Activated CD4-positive, alpha-beta T cell treated with anti-CD3 and anti-CD28 coated beads, Interleukin-2, amount 50 U/mL, for 48 hours (primary cell): ENCODE results near the gene WFDC1.

Source experiments
- DNase-seq, 2 experiments: peaks; one replicate each; pipeline ENCODE4 v3.0.0-alpha.2; 2020

The WFDC1 gene

DNA sequence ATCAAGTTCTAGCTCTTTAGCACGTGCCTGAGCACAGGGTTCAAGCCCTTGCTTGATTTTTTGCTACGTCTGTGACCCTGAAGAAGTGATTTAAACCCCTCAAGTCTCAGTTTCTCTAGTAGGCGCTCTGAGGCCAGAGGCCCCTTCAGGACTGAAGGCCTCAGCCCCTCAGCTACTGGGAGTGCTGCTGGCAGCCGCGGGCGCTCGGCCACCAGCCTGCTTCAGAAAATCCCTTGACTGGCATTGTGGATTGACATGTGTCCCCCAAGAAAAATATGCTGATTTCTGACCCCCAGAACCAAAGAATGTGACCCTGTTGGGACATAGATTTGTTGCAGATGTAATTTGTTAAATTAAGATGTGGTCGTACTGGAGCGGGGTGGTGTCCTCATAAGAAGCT, 20.2 kb upstream of the WFDC1 start:
- no peak for DNase-seq

DNA sequence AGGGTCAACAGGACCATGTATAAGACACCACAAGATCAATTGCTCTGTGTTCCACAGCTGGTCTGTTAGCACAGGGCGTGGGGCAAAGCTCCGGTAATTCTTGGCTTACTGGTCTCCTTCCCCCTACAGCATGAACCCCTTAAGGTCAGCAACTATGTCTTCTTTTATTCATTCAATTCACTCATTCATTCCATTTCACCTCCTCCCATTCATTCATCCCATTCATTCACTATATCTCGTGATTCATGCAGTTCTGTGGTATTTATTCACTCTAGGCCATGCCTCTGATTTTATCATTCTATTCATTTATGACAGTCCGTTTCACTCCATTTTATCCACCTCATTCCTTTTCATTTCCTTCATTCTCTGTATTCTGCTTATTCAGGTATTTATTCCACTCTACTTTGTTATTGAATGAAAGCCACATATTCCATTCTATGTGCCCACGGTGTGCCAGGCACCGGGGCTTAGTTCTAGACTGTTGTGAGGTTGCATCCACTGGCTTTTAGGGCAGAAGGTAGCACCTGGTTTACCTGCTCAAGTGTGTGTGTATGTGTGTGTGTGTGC, 19.0 kb upstream of the WFDC1 start:
- no peak for DNase-seq

GRCh38 chr16:84277244-84277823, 17.3 kb upstream of the WFDC1 start:
- DNase-seq = peak; percentile 81 to 83

DNA sequence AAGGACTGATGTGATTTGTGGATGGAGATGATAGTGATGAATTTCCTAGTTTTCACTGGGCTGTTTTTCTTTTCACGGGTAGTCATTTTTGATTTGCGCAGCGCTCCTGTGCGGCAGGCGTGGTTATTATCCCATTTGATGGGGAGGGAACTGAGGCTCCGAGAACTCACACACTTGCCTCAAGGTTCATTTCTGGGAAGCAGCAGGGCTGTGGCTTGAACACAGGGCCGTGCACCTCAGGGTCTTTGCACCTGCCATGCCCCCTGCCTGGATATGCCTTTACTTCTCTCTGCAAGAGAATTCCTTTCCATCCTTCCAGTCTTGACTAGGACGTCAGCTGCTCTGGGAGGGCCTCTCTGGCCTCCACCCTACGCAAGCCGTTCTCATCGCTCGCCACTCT, 16.3 kb upstream of the WFDC1 start:
- no peak for DNase-seq

GRCh38 chr16:84278968-84279367, 15.7 kb upstream of the WFDC1 start:
- DNase-seq = no peak

GRCh38 chr16:84279881-84280280, 14.8 kb upstream of the WFDC1 start:
- no peak for DNase-seq

DNA sequence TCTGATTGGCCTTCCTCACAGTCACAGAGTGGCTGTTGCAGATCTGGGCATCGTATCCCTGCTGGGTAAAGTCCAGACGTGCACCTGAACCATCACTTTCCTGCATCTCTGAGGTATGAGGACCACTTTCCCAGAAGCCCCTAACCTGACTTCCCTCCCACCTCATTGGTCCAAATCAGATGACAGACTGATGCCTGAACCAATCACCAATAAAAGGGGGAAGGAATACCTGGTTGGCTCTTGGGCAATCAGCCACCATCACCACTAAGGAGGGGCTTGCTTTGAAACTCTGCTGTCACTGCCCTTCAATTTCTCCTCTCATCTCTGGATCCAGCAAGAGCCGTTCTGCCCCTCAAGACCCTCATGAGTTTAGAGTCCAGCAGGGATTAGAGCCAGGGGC, 13.6 kb upstream of the WFDC1 start:
- no peak for DNase-seq

- no peak for DNase-seq
Observed at GRCh38 chr16:84282533-84282932, 12.1 kb upstream of the WFDC1 start.

DNA sequence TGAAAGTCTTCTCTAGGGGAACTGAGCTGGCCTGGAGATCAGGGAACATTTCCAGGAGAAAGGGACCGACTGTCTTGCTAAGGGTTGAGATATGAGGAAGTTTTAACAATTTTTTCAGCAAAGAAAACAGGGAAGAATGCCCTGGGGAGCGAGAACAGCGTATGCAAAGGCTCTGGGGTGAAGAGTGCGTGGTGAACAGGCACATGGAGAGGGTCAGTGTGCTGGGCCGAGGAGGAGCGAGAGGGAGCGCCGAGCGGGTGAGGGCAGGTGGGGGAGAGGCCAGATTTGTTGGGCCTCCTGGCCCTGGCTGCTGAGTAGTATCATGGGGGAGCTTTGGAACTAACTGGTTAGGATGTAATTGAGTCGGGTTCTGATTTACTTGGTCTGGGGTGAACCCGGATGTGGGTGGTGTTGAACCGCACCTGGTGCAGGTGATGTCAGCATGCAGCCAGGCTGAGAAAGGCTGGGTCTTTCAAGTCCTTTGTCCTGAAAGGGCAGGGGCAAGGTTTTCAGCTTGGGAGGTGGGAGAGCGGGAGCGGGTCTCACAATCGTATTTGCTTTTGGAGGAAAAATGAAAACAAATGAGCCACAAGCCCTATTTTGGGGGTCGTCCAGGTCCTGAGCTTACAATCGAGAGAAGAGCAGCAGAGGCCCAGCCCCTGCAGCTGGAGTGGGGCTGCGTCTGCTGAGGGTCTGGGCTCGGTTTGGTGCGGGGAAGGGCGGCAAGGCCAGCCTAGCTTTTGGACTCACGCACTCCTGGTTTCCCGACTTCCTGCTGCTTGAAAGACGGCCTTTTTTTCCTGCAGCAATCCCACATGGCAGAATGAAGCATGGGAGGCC, 11.1 kb upstream of the WFDC1 start:
- DNase-seq = no peak

DNA sequence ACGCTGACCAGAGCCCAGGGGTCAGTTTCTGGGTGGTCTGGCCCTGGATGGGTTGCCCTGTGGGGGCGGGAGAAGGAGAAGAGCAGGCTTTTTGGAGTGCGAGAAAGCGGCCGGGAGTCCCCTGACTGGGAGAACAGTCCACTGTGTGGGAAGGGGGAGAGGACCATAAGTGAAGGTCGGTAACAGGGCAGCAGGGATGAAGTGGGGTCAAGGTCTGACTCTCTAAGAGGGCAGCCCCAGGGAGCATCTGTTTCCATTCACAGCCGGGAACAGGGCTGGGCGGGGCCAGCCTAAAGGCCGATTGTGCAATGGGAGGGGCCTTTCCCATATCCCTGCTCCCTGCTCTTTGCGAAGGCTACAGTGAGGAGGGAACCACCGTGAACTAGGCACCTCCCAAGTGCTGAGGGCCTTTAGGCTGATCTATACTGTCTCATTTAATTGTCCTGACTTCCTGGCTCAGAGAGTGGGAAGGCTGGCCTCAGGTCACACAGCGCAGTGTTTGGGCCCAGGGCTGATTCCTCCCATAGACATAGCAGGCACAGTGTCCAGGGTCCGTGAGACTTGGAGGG, 10.4 kb upstream of the WFDC1 start:
- DNase-seq = no peak

DNA sequence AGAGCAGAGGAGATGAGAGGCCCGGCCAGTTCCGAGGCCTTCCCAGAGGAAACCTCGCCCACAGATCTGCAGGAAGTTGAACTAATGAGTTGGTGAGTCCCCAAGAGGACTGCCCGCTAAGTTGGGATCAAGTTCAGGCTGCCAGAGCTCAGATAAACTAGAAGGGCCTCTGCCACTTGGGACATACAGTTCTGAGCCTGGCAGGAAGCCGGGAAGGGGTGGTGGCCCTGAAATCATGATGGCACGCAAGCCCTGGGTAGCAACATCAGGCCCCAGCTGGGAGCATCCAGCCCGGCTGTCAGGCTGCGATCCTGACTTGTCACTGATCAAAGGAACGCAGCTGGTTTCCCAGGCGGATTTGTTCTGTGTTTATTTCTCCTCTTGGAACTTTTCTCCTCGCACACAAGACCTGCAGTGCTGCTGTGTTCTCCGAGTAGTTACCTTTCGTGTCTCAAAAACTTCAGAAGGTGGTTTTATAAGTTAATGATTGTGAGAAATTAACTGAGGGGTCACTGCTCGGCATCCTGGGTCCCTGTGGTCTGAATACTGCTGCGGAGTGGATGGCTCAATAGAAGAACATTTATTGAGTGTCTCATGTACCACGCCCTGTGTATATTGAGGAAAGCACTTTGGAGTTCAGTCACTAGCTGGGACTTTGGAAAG, 8.0 kb upstream of the WFDC1 start:
- no peak for DNase-seq

DNA sequence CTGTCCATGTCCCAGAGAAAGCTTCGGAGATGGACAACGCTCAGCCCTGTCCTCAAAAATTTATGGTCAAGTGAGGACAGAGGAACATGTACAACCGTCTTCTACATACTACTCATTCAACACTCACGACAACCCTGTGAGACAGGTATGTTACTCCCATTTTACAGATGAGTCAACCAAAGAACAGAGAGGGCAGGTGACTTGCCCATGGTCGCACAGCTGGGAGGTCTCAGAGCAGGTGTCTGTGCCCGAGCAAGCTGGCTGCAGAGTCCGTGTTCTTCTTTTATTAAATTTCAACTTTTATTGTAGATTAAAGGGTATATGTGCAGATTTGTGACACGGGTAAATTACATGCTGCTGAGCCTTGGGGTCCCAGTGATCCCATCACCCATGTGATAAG, 5.8 kb upstream of the WFDC1 start:
- no peak for DNase-seq

DNA sequence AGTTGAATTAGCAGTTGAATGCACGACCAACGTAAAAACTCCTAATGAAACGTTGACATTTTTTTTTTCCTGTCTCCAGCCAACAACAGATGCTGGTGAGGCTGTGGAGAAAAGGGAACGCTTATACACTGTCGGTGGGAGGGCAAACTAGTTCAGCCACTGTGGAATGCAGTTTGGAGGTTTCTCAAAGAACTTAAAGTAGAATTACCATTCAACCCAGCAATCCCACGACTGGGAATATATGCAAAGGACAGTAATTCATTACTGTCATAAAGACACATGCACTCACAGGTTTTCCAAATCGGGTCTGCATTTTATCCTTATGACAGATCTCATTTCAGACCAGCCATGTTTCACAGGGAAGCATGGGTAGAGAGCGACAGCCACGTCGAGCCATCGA, 3.5 kb upstream of the WFDC1 start:
- DNase-seq = no peak

- no peak for DNase-seq
Observed at GRCh38 chr16:84292011-84292410, 2.7 kb upstream of the WFDC1 start.

DNA sequence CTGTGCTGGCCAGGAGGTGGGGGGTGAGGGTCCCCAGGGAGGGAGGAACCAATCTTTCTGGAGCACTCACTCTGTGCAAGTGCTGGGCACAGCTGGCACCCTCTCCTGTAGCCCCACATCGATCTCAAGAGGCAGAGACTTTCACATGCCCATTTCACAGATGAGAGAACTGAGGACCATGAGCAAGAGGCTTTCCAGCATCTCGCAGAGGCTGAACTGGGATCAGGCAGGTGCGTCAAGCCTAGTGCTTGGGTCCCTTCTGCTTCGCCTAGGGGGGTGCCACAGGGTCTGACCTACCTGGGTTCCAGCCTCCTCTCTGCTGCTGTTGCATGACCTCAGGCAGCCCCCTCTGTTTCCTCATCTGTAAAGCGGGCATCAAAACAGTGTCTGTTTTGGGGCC, 1.3 kb upstream of the WFDC1 start:
- DNase-seq = no peak

DNA sequence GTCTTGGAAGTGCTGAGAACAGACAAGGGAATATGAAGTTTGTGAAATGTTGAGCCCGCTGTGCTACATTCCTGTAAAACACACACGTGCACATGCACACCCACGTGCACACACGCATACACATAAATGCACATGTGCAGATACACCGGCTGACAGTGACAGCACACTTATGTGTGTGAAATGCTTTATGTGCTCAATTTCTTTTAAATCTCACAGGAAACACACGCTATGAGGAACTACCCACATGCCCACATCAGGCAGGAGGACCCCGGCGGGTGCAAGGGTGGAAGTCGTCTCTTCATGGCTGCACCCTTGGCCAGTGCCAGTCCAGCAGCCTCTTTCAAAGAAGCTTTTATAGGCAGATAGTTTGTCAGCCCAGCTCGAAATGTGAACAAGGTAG, 561 bp upstream of the WFDC1 start:
- no peak for DNase-seq

DNA sequence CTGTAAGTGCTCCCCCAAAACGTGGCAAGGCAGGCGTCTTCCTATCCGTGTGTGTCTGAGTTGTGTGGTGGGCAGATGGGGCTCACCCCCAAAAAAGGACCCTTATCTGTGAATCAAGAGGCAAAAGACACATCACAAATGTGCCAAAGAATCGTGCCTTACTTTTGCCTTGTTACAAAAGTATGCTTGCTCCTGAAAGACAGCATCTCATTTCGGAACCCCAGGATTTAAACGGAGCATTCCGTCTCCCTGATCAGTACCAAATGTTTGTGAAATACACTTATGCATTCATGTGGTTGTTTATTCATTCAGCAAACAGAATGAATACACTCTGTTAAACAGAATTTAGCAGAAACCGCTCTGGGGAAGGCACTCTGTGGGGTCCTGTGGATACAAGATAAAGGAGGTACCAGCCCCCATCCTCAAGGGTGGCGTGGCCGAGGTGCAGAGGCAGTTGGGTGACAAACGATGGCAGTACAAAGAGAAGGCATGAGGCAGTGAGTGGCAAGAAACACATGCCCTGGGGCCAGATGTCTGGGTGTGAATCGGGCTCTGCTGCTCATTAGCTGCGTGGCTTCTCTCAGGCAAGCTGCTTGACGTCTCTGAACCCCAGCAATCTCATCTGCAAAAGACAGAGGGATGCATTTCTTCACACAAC, 654 bp downstream of the WFDC1 start:
- no peak for DNase-seq

- DNase-seq = no peak
Observed at GRCh38 chr16:84298376-84298899, 3.8 kb downstream of the WFDC1 start.

DNA sequence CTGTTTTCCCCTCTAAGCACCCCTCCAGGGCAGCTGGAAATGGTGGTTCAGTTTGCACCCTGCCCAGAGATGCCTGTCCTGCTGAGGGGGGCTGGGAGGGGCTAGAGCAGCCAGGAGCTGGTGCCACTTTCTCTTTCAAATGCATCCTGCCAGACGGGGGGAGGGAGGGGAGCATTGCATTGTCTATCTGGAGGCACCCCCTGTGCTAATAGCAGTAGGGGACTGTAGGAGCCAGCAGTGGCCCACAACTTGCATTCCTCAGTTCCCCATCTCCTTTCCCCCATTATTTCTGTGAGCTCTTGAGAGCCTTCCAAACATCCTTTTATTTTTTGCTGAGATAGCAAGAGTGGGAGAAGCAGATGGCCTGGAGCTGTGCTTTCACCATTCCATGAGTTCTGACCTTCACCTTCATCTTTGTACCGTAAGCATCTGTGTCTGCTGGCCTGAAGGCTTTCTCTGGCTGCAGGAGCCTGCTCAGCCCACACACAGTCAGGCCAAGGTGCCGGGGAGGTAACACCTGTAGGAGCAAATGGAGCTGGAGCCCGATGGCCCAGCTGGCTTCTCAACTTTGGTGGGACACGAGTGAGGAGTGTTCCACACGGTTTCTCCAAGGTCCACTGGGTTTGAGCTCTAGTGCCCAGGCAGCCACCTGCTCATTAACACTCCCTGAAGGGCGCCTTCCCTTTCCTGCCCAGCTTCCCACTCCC, 5.2 kb downstream of the WFDC1 start:
- no peak for DNase-seq

DNA sequence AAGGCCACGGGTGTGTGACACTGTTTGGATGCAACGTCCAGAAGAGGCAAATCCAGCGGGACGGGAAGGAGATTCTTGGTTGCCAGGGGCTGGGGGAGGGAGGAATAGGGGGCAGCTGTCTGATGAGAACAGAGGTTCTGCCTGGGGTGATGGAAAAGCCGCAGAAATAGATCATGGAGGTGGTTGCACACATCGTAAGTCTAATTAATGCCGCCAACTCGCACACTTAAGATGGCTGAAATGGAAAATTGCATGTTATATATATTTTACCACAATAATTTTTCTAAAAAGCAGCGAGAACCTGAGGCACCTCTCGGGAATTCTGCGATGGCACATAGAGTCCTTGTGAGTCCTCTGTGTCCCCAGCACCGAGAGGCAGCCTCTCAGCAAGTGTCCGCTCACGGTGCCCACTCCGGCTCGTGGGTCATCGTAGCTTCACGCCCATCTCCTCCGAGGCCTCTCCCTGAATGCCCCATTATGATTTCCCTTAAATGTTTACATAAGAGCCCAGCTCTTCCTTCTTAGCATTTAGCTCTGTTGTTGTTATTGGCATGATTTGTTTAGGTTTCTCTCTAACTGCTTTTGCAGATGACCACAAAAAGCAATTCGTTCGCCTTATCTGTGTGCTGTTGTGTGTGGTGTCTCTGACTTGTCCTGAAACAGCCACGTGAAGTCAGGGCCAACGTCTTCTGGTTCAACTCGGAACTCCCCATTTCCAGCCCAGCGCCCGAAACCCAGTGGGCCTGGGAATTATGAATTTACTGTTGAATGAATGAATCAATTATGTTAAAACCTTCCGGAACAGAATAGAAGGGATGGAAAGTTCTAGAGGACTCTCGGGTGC, 7.7 kb downstream of the WFDC1 start:
- no peak for DNase-seq

GRCh38 chr16:84303023-84303422, 8.3 kb downstream of the WFDC1 start:
- DNase-seq = no peak
